H1 (cell line): Measurements from ENCODE around the gene NABP1. TPM values are rescaled to one million over a fixed set of nuclear protein-coding genes. Genes with fewer than 3 reads are reported as not detected.

Experiments used
- CTCF ChIA-PET: fragments of 300-600 bp; sonication (Branson Sonifier 250); formaldehyde crosslinking; loops from one replicate; lab custom pipeline; 2021; ENCODE audit not compliant: partially characterized antibody; lab: Charles Lee
- POLR2A ChIA-PET: fragments of 300-600 bp; sonication (Branson Sonifier 250); formaldehyde crosslinking; loops from one replicate; lab custom pipeline; 2021; ENCODE audit warnings: inconsistent platforms; ENCODE audit not compliant: partially characterized antibody; lab: Charles Lee
- DNase-seq, 2 experiments: peaks; one replicate each; pipeline versions ENCODE4 v3.0.0 to v3.0.0-alpha.2; 2010 to 2022; ENCODE audit warnings: low spot score in 2 of 2, low read depth in 1 of 2, mixed read lengths in 1 of 2
- FAIRE-seq: peaks from 2 replicates; lab custom pipeline; 2011; peaks lifted over from hg19 to GRCh38; lab: Jason Lieb, UNC
- H2AFZ ChIP-seq: 2 replicates; pipeline ENCODE4 v1.8.1; 2012; ENCODE audit warnings: low read length, inconsistent platforms
- H2AK5ac ChIP-seq: 2 replicates; pipeline ENCODE4 v1.6.1; 2013; ENCODE audit warnings: low read depth, low read length
- H2BK120ac ChIP-seq: replicated peaks from 2 replicates; pipeline ENCODE3; 2013; ENCODE audit warnings: low read depth, low read length, inconsistent platforms
- H2BK12ac ChIP-seq: 2 replicates; pipeline ENCODE4 v1.6.1; 2013; ENCODE audit warnings: low read depth, low read length
- H2BK15ac ChIP-seq: 2 replicates; pipeline ENCODE4 v1.6.1; 2013; ENCODE audit warnings: low read length
- H2BK20ac ChIP-seq: 2 replicates; pipeline ENCODE4 v1.6.1; 2013; ENCODE audit warnings: low read length
- H2BK5ac ChIP-seq: 2 replicates; pipeline ENCODE4 v1.6.1; 2013; ENCODE audit warnings: low read depth, low read length
- H3K14ac ChIP-seq: 2 replicates; pipeline ENCODE4 v1.6.1; 2013; ENCODE audit warnings: inconsistent platforms; ENCODE audit not compliant: insufficient read length
- H3K18ac ChIP-seq: 2 replicates; pipeline ENCODE4 v1.6.1; 2013; ENCODE audit warnings: low read length; ENCODE audit errors: extremely low read depth
- H3K23ac ChIP-seq: 2 replicates; pipeline ENCODE4 v1.6.1; 2013; ENCODE audit warnings: inconsistent platforms; ENCODE audit not compliant: insufficient read length
- H3K23me2 ChIP-seq: 2 replicates; pipeline ENCODE4 v1.6.1; 2013; ENCODE audit warnings: low read depth, low read length
- H3K27ac ChIP-seq: 2 replicates; pipeline ENCODE4 v1.6.1; 2011; ENCODE audit warnings: low read depth, low read length, inconsistent platforms
- H3K27me3 ChIP-seq, 4 experiments: replicated peaks in 1 of 4; 1 replicate in 1 of 4; 2 replicates in 3 of 4; pipeline versions ENCODE4 v1.6.1 to v1.8.1; 2011 to 2013; ENCODE audit warnings: low read length in 3 of 4, mild to moderate bottlenecking in 3 of 4, inconsistent platforms in 2 of 4, mixed read lengths in 2 of 4, moderate library complexity in 1 of 4; ENCODE audit not compliant: control insufficient read depth in 3 of 4, insufficient read depth in 3 of 4; ENCODE audit errors: extremely low read depth in 1 of 4
- H3K36me3 ChIP-seq, 4 experiments: 2 replicates each; pipeline versions ENCODE4 v1.6.1 to v1.8.1; 2011 to 2013; ENCODE audit warnings: mild to moderate bottlenecking in 4 of 4, low read length in 3 of 4, moderate library complexity in 2 of 4, control low read depth in 1 of 4, inconsistent platforms in 1 of 4; ENCODE audit not compliant: insufficient read depth in 4 of 4, control insufficient read depth in 2 of 4
- H3K4ac ChIP-seq: replicated peaks from 2 replicates; pipeline ENCODE3; 2013; ENCODE audit warnings: low read length, low read depth, mixed read lengths, inconsistent platforms; ENCODE audit not compliant: insufficient read length
- H3K4me1 ChIP-seq, 4 experiments: replicated peaks in 1 of 4; 1 replicate in 1 of 4; 2 replicates in 3 of 4; pipeline versions ENCODE4 v1.6.1 to v1.8.1; 2011 to 2013; ENCODE audit warnings: low read length in 3 of 4, inconsistent platforms in 2 of 4, mixed read lengths in 1 of 4; ENCODE audit not compliant: insufficient read depth in 4 of 4, control insufficient read depth in 3 of 4
- H3K4me2 ChIP-seq, 2 experiments: 2 replicates each; pipeline versions ENCODE4 v1.6.1 to v1.8.1; 2011 to 2013; ENCODE audit warnings: low read depth in 2 of 2, low read length in 2 of 2, control low read depth in 1 of 2, inconsistent platforms in 1 of 2, mild to moderate bottlenecking in 1 of 2; ENCODE audit not compliant: insufficient read depth in 1 of 2
- H3K4me3 ChIP-seq, 4 experiments: fragments of 200-600, 300-600 bp in 1 of 4; sonication (generic), shearing (Covaris generic), sonication (Bioruptor Twin) in 1 of 4; 2 replicates each; pipeline versions ENCODE4 v1.5.1 to v1.8.1; 2011 to 2016; ENCODE audit warnings: low read length in 4 of 4, low read depth in 3 of 4, control low read depth in 2 of 4, inconsistent platforms in 2 of 4, mild to moderate bottlenecking in 2 of 4, mixed read lengths in 1 of 4, moderate library complexity in 1 of 4; ENCODE audit not compliant: insufficient read depth in 2 of 4; ENCODE audit errors: extremely low read depth in 1 of 4
- H3K56ac ChIP-seq: replicated peaks from 2 replicates; pipeline ENCODE3; 2013; ENCODE audit warnings: low read depth, mild to moderate bottlenecking, mixed read lengths, low read length, inconsistent platforms; ENCODE audit not compliant: insufficient read length
- H3K79me1 ChIP-seq: 2 replicates; pipeline ENCODE4 v1.6.1; 2013; ENCODE audit warnings: low read depth, low read length, control low read depth
- H3K79me2 ChIP-seq, 2 experiments: 2 replicates each; pipeline versions ENCODE4 v1.6.1 to v1.8.1; 2012 to 2013; ENCODE audit warnings: low read length in 2 of 2, mild to moderate bottlenecking in 2 of 2, inconsistent platforms in 1 of 2; ENCODE audit not compliant: insufficient read depth in 2 of 2, control insufficient read depth in 1 of 2
- H3K9ac ChIP-seq, 4 experiments: replicated peaks in 1 of 4; 1 replicate in 1 of 4; 2 replicates in 3 of 4; pipeline versions ENCODE4 v1.6.1 to v1.8.1; 2011 to 2013; ENCODE audit warnings: low read depth in 3 of 4, low read length in 3 of 4, control low read depth in 2 of 4, mild to moderate bottlenecking in 2 of 4, moderate library complexity in 2 of 4, inconsistent platforms in 1 of 4; ENCODE audit errors: extremely low read depth in 1 of 4
- H3K9me3 ChIP-seq, 2 experiments: 2 replicates each; pipeline versions ENCODE4 v1.6.1 to v1.8.1; 2012 to 2013; ENCODE audit warnings: mild to moderate bottlenecking in 2 of 2, moderate library complexity in 2 of 2, control low read depth in 1 of 2, inconsistent platforms in 1 of 2, low read depth in 1 of 2, low read length in 1 of 2, mixed read lengths in 1 of 2; ENCODE audit not compliant: insufficient read depth in 2 of 2
- H4K20me1 ChIP-seq, 2 experiments: replicated peaks in 1 of 2; 2 replicates each; pipeline versions ENCODE3 to v1.8.1; 2011 to 2013; ENCODE audit warnings: inconsistent platforms in 2 of 2, low read length in 2 of 2, mild to moderate bottlenecking in 1 of 2; ENCODE audit not compliant: insufficient read depth in 2 of 2, control insufficient read depth in 1 of 2
- H4K5ac ChIP-seq: 2 replicates; pipeline ENCODE4 v1.6.1; 2013; ENCODE audit warnings: low read length, low read depth, mixed read lengths, inconsistent platforms; ENCODE audit not compliant: insufficient read length
- H4K8ac ChIP-seq: 2 replicates; pipeline ENCODE4 v1.8.0; 2013; ENCODE audit warnings: mild to moderate bottlenecking, moderate library complexity, low read length, inconsistent platforms; ENCODE audit not compliant: insufficient read depth; ENCODE audit errors: extremely low read depth
- H4K91ac ChIP-seq: replicated peaks from 2 replicates; pipeline ENCODE3; 2013; ENCODE audit warnings: low read length, mixed read lengths, inconsistent platforms; ENCODE audit not compliant: insufficient read length
- JUN ChIP-seq: IDR thresholded peaks from 2 replicates; pipeline ENCODE4 v1.6.1; 2011; ENCODE audit warnings: low read depth, mild to moderate bottlenecking, improper control_type of control experiment, low read length
- JUND ChIP-seq: IDR thresholded peaks from 2 replicates; pipeline ENCODE4 v1.6.1; 2011; ENCODE audit warnings: mild to moderate bottlenecking, improper control_type of control experiment, low read length
- RXRA ChIP-seq: IDR thresholded peaks from 2 replicates; pipeline ENCODE4 v1.6.1; 2011; ENCODE audit warnings: low read depth, mild to moderate bottlenecking, low read length, moderate library complexity; ENCODE audit not compliant: insufficient read depth
- TEAD4 ChIP-seq: IDR thresholded peaks from 2 replicates; pipeline ENCODE4 v1.6.1; 2012; ENCODE audit warnings: low read depth, low read length, inconsistent platforms, mixed read lengths
- WGBS, 2 experiments: shearing (Covaris generic) in 1 of 2; methylation state at CpG; one replicate each; pipeline versions ENCODE4 v1.1.6 to v1.1.7; 2013 to 2015; ENCODE audit warnings: low lambda C conversion rate in 2 of 2, mixed read lengths in 2 of 2, inconsistent platforms in 1 of 2, low coverage in 1 of 2, missing lambda C conversion rate in 1 of 2; ENCODE audit not compliant: insufficient replicate concordance in 2 of 2, insufficient coverage in 1 of 2, insufficient read length in 1 of 2; ENCODE audit errors: extremely low coverage in 1 of 2, missing lambda C conversion rate in 1 of 2; 5-methylcytosine and 5-hydroxymethylcytosine counted together
- polyA plus RNA-seq, 7 experiments: library from polyadenylated mRNA; depleted of rRNA in 3 of 7; stranded (reverse) in 5 of 7; unstranded in 2 of 7; fragments of >200 nt in 5 of 7; fragments of 200-250 nt in 2 of 7; gene quantifications; 1 replicate in 5 of 7; 2 replicates in 1 of 7; 4 replicates in 1 of 7; pipeline versions ENCODE4 v1.2.1 to v1.2.3, GENCODE V29; 2011 to 2013; ENCODE audit warnings: missing spikeins in 2 of 7, mixed read lengths in 2 of 7
- total RNA-seq: library from RNA; stranded (reverse); fragmentation: NEBNext Ultra II Directional; extraction: Animal tissue kit (Norgen Biotek cat#: 25700); gene quantifications from 2 replicates; pipeline ENCODE4 v1.2.1, GENCODE V29; 2021
- TF ChIP-seq, protein P1 (sequence below): IDR thresholded peaks from 2 replicates; pipeline ENCODE4 v1.6.1; 2012; ENCODE audit warnings: inconsistent platforms

Gene NABP1
- total and polyA plus RNA-seq, 2 of the 8 experiments (the other 6 are each of a cell fraction or from before 2014, with no cell fraction given), result 0.63 to 4.8 TPM

DNA sequence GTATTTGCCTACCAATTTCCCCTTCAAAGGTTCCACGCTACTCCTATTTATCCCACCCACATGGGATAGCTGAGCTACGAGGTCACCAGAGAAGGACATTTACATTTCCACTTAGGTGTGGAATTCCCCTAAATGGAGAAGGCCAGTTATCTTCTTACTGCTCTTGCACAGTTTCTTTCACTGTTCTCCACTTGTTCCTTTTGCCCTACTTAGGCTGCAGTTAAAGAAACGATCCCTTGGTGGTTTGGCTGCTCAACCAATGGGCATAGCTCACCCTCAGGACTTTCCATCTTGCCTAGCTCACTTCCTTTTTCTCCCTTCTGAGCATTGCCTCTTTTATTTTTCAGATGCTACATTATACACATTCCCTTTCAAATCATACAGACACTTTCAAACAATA lies 11.2 kb upstream of the NABP1 start:
- no peak overlapping the region for H3K4me3 ChIP-seq
- DNase-seq, result no peak
- H3K18ac ChIP-seq, result no peak overlapping the region
- no peak overlapping the region for H3K56ac ChIP-seq
- no peaks in the 10 kb centered on the region for H4K20me1 ChIP-seq
- CTCF ChIA-PET, result interaction anchor here (0.5 to 1.2 kb wide), 2 partner anchors 9 to 28 kb away, joined by 3 to 4 read pairs; no protein-coding TSS in a partner anchor
- no peak overlapping the region for H2BK12ac ChIP-seq
- no peak for TF ChIP-seq TEAD4
- TF ChIP-seq, protein P1, sequence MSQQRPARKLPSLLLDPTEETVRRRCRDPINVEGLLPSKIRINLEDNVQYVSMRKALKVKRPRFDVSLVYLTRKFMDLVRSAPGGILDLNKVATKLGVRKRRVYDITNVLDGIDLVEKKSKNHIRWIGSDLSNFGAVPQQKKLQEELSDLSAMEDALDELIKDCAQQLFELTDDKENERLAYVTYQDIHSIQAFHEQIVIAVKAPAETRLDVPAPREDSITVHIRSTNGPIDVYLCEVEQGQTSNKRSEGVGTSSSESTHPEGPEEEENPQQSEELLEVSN, result no peak
- peak; percentile 31; the same call in 1 of the 2 replicates for TF ChIP-seq JUN
- 0 out of 2 replicates have a peak, but pooled peaks have one; percentile 41 for TF ChIP-seq JUND
- no peak for TF ChIP-seq RXRA
- no peaks in the 10 kb centered on the region for H3K4me1 ChIP-seq
- no peak for FAIRE-seq
- 83% methylated on average over 3 of the region's 3 CpGs; no CpG with 5 or more reads in 1 of the 2 experiments for WGBS, 2 experiments
- POLR2A ChIA-PET, result no interaction called here
- no peak overlapping the region for H2BK15ac ChIP-seq
- no peak overlapping the region for H2BK5ac ChIP-seq
- H3K27ac ChIP-seq, result no peak overlapping the region
- no peak overlapping the region for H2AK5ac ChIP-seq
- H3K23me2 ChIP-seq, result no peaks in the 10 kb centered on the region
- no peak overlapping the region for H3K9ac ChIP-seq
- H2BK20ac ChIP-seq, result no peak overlapping the region
- H4K8ac ChIP-seq, result no peak overlapping the region
- no peaks in the 10 kb centered on the region for H3K27me3 ChIP-seq
- no peaks in the 10 kb centered on the region for H3K79me2 ChIP-seq
- no peak overlapping the region for H3K4me2 ChIP-seq
- H2AFZ ChIP-seq, result 0 out of 2 replicates have a peak overlapping the region, but pooled peaks have one; percentile 40
- H3K79me1 ChIP-seq, result no peaks in the 10 kb centered on the region
- H3K9me3 ChIP-seq, result no peaks in the 10 kb centered on the region
- H3K4ac ChIP-seq, result no peak overlapping the region
- H3K23ac ChIP-seq, result no peak overlapping the region
- H2BK120ac ChIP-seq, result no peak overlapping the region
- no peak overlapping the region for H4K91ac ChIP-seq
- no peak overlapping the region for H4K5ac ChIP-seq
- no peak overlapping the region for H3K14ac ChIP-seq
- H3K36me3 ChIP-seq, result no peaks in the 10 kb centered on the region
